Upper lobe of right lung (tissue), 1 donor: Measurements from ENCODE around the gene ARL8A. TPM values are rescaled to one million over a fixed set of nuclear protein-coding genes. Genes with fewer than 3 reads are reported as not detected.
A peak's percentile ranks its signal among the peaks of the same experiment; 100 is the strongest.

ENCODE experiments used
- ATAC-seq: fragments of 200-7000 bp; cut with Tn5 transposase; one replicate; pipeline ENCODE4 v1.9.1; 2020; ENCODE audit warnings: mild to moderate bottlenecking, moderate library complexity
- DNase-seq: peaks from one replicate; pipeline ENCODE4 v3.0.0-alpha.2; 2020
- H3K27ac ChIP-seq: fragments of 200-600 bp; one replicate; pipeline ENCODE4 v1.8.0; 2022
- H3K27me3 ChIP-seq: fragments of 200-600 bp; one replicate; pipeline ENCODE4 v1.8.0; 2022; ENCODE audit warnings: mild to moderate bottlenecking
- H3K36me3 ChIP-seq: fragments of 200-600 bp; one replicate; pipeline ENCODE4 v1.8.0; 2022
- H3K4me1 ChIP-seq: fragments of 200-600 bp; one replicate; pipeline ENCODE4 v1.8.0; 2022
- H3K4me3 ChIP-seq: fragments of 200-600 bp; one replicate; pipeline ENCODE4 v1.8.0; 2022; ENCODE audit warnings: mild to moderate bottlenecking
- H3K9me3 ChIP-seq: fragments of 200-600 bp; one replicate; pipeline ENCODE4 v1.8.0; 2022
- CTCF ChIP-seq: fragments of 200-600 bp; IDR thresholded peaks from one replicate; pipeline ENCODE4 v1.8.0; 2022; ENCODE audit warnings: antibody characterized with exemption
- intact Hi-C: fragments of 100-400 bp; cut with DNase I; formaldehyde crosslinking; loops from one replicate; pipeline ENCODE4 v1.11.0; 2022
- total RNA-seq: library from RNA; stranded (reverse); fragmentation: NEBNext Ultra II Directional; extraction: Animal tissue kit (Norgen Biotek cat#: 25700); gene quantifications from one replicate; pipeline ENCODE4 v1.2.1, GENCODE V29; 2021
- donor health status: DM: no; HTN: yes; CAD: no; lungs with severe emphysema.

The ARL8A gene
- total RNA-seq, 1 donor from 2014 or later = 106 TPM

DNA sequence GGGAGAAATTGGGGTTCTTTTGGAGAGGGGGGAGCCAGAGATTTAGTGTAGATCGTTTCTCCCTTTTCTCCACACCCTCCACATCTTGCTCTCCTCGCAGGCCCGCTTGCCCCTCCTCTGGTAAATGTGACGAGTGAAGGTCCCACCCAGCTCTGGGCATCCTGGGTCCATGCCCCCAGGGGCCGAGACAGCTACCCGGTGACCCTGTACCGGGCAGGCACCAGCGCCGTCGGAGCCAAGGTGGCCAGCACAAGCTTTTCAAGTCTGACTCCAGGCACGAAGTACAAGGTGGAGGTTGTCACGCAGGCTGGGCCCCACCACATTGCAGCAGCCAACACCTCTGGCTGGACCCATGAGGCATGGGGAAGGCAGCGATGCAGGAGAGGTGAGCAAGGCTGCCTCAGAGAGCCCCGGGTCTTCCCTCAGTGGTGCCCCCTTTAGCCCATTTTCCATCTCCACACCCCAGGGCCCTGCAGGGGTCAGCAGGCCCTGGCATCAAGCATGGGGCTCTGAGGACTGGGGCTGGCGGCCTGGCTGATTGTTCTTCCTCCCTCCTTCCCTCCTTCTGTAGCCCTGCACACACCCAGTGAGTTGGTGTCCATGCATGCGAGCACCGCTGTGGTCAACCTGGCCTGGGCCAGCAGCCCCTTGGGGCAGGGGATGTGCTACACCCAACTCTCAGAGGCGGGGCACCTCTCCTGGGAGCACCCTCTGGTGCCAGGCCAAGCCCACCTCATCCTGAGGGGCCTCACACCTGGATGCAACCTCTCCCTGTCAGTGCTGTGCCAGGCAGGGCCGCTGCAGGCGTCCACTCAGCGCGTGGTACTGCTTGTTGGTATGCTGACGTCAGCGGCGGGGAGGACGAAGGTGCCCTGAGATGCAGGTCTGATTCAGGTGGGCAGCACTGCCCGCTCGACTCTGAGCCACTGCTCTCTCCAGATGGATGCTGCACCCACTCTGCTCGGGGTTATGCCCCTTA, 32.7 kb upstream of the ARL8A start:
- DNase-seq (no peak), ATAC-seq (no peak)
- Histone ChIP-seq H3K27ac (no peak overlapping the region), H3K9me3 (no peaks in the 10 kb centered on the region), H3K4me3 (no peak overlapping the region), H3K4me1 (no peaks in the 10 kb centered on the region), H3K36me3 (no peaks in the 10 kb centered on the region), H3K27me3 (no peaks in the 10 kb centered on the region)
- intact Hi-C loops = no loop called here
- TF ChIP-seq CTCF = no peak

GRCh38 chr1:202173993-202174392, 29.5 kb upstream of the ARL8A start:
- ATAC-seq = no peak
- TF ChIP-seq CTCF = no peak
- Histone ChIP-seq H3K27ac (no peak overlapping the region), H3K9me3 (no peaks in the 10 kb centered on the region), H3K27me3 (no peaks in the 10 kb centered on the region), H3K4me3 (no peak overlapping the region), H3K36me3 (no peaks in the 10 kb centered on the region), H3K4me1 (no peaks in the 10 kb centered on the region)
- peak; percentile 61 for DNase-seq
- intact Hi-C loops = no loop called here

GRCh38 chr1:202172015-202172355, 27.4 kb upstream of the ARL8A start:
- no peaks in the 10 kb centered on the region for H3K36me3 ChIP-seq
- H3K4me1 ChIP-seq = peaks cover 3% of the 10 kb centered on the region
- no peak overlapping the region for H3K27ac ChIP-seq
- no peak for ATAC-seq
- TF ChIP-seq CTCF = no peak
- peak; percentile 53 for DNase-seq
- H3K27me3 ChIP-seq = no peaks in the 10 kb centered on the region
- H3K4me3 ChIP-seq = no peak overlapping the region
- no peaks in the 10 kb centered on the region for H3K9me3 ChIP-seq
- intact Hi-C loops = no loop called here

GRCh38 chr1:202171292-202172014, 26.9 kb upstream of the ARL8A start:
- DNase-seq = peak; percentile 51
- no peak for ATAC-seq
- Histone ChIP-seq H3K9me3 (no peaks in the 10 kb centered on the region), H3K4me3 (no peak overlapping the region), H3K36me3 (no peaks in the 10 kb centered on the region), H3K27me3 (no peaks in the 10 kb centered on the region), H3K4me1 (peaks cover 3% of the 10 kb centered on the region), H3K27ac (no peak overlapping the region)
- no peak for TF ChIP-seq CTCF
- intact Hi-C loops = no loop called here

GRCh38 chr1:202170726-202171125, 26.2 kb upstream of the ARL8A start:
- no peak for TF ChIP-seq CTCF
- H3K4me1 ChIP-seq = peaks cover 3% of the 10 kb centered on the region
- ATAC-seq (no peak), DNase-seq (no peak)
- no peak overlapping the region for H3K27ac ChIP-seq
- H3K36me3 ChIP-seq = no peaks in the 10 kb centered on the region
- no peak overlapping the region for H3K4me3 ChIP-seq
- no peaks in the 10 kb centered on the region for H3K9me3 ChIP-seq
- H3K27me3 ChIP-seq = no peaks in the 10 kb centered on the region
- intact Hi-C loops = no loop called here
